GM23248 (cell line): ENCODE data around the gene MACROD2.

Experiments
- EZH2 ChIP-seq: fragments of 200-600 bp; sonication (generic); IDR thresholded peaks from 2 replicates; pipeline ENCODE4 v1.6.1; 2018; ENCODE audit warnings: antibody characterized with exemption, mild to moderate bottlenecking; ENCODE audit not compliant: insufficient read depth, poor library complexity, severe bottlenecking
- EZH2phosphoT487 ChIP-seq: fragments of 200-600 bp; sonication (generic); IDR thresholded peaks from 2 replicates; pipeline ENCODE4 v1.6.1; 2018; ENCODE audit warnings: antibody characterized with exemption, moderate library complexity, mild to moderate bottlenecking, low read depth; ENCODE audit not compliant: insufficient read depth

DNA sequence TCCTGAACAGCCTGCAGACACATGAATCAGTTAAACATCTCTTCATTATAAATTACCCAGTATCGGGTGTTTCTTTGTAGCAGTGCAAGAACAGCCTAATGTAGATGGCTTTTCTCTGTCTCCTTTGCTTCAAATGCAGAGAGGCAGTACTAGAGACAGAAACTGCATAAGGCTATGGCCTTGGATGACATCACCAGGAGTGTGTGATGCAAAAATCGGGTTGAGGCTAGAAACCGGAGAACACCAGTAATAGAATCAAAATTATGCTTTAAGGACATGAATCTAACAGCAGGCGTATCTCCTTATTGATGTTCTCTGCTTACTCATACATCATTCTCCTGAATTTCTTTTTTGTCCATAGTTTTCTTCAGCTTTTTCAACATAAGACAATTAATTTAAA is 391.4 kb downstream of the MACROD2 start:
- TF ChIP-seq EZH2: no peak
- no peak for TF ChIP-seq EZH2phosphoT487
